Inferior parietal cortex (tissue), 1 donor: ENCODE measurements around the gene TESPA1.
A peak's percentile ranks its signal among the peaks of the same experiment; 100 is the strongest.

Experiments used
- DNase-seq: peaks from one replicate; pipeline ENCODE4 v3.0.0-alpha.2; 2016; ENCODE audit errors: extremely low spot score

TESPA1 gene

DNA sequence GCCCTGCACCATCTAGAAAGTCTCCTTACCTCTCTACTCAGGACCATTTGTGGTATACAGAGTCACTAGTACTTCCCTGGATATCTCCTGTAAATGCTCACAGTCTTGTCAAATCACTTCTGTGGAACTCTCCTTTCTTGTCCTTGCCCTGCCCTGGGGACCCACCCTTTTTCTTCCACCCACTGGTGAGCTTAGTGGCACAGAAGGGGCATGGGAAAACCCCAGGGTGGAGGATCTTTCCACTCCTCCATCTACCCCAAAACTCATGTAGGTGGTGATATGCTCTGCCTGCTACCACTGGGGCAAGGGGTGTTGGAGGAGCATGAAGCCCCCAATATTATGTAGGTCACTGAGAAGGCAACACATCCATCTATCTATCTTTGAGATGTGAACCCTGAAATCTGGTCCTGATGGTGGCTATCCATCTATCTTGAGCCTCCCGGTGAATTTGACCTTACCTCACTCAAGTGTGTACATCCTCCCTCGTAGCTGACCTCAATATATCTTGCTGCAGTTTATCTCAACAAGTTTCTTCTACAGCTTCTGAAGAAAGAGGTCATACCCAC is 943 bp downstream of the TESPA1 start:
- no peak for DNase-seq

DNA sequence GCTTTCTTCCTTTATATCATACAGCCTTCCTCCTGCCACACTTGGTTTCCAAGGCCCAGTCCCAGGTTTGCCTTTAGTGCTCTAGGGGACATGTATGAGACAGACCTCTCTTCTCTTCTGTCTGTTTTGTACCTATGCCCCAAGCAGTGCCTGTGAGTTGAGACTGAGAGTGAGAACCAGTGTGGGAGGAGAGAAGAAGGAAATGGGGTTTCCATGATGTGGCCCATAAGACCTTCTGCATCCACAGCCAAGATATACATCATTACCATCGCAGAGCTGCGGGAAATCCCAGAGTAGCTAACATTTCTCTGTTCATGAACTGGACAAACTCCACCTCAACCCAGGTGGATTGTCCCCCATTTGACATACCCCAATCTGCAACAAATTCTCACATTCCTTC is 2.8 kb downstream of the TESPA1 start:
- DNase-seq: no peak

DNA sequence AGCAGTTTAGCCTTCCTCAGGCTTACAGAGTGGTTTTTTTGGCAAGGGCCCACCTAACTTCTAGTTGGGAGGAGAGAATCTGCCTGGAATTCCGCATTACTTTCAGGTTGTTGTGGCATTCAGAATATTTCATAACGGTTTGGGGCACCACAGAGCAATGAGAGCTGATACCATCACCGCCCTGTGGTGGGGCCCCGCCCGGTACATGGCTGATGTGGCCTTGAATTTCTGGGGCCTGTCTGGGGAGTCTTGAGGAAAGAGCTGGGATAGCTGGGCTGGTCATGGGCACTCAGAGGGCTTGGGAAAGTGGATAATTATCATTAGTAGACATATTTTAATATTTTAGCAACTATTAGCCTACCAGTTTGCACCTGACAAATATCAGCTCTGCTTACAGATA is 4.2 kb downstream of the TESPA1 start:
- DNase-seq: no peak

DNA sequence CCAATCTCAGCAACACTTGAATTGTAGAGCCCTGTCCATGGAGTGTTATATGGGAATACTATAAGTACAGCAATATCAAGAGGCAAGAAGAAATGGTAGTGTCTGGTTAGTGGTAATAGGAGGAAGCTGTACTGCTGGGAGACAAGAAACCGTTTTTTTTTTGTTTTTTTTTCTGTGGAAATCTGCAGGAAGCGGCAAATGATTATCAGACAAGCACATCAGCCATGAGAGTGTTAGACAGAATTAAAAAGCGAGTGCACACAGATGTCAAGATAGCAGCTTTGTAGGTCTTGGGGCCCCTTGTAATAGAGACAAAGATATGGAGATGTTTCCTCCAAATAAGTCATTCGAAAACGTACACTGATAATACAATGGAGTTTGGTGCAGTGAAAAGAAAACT is 6.7 kb downstream of the TESPA1 start:
- no peak for DNase-seq

DNA sequence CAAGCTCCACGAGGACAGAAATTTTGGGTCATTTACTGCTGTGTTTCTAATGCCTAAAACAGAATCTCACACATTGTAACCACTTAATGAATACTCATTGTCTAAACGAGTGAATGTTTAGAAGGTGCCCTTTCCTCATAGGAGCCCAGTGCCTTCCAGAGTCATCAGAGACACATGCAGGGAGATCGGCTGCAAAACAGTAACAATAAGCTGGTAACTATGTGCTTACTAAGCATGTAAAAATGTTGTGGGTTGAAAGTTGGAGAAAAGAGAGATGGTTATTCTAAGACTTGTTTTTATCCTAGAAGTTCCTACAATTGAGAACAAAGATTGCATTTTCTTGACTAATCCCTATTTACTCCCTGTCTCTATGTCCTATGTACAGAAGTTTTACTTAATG is 7.4 kb downstream of the TESPA1 start:
- no peak for DNase-seq

DNA sequence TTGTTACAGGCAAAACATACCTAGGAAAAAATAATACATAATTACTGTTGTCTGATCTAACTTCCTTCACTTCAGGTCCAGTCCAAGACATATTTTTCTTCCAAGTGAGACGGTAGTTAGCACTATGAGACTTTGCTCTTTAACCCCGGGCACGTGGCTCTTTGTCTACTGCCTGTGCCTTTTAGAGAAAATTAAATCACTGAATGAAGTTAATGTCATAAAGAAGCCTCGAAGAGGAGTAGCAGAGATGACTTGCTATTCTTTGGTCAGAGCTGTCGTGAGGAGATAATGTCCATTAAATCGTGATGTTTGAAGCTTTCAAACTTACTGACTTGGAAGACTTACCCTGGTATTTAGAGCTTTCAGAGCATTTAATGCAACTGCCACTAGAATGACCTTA is 8.7 kb downstream of the TESPA1 start:
- no peak for DNase-seq

DNA sequence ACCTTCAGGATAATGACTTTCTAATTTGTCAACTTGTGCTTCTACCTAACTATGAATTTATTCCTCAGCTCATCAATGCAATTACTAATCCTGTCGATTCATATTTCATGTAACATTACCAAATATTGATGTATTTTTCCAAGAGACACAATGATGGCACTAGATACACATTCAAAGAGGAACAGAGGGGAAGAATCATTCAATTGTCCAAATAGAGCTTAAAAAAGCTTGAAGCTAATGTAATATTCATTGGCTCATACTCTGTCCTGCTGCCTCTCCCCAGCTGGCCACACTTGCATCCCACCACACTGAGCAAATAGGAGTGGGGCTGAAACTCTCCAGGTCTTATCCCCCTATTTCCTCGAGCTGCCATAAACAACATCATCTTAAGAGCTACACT is 9.3 kb downstream of the TESPA1 start:
- no peak for DNase-seq

DNA sequence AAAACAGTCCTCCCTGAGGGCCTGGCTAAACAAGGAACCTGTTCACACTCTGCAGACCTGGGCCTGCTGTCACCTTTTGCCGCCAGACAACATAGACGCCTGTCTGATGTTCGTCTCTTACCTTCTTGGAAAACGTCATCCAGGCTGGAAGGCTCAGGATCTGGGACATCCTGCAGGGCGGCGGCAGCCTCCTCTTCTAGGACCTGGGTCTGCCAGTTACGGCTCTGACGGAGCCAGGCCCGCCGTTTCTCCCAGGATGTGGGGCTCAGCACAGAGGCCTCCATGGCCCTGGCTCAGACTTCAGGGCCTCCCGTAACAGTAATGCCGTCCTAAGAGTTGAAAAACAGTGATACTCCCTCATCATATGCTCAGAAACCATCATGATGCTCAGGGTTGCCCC is 10.3 kb downstream of the TESPA1 start:
- no peak for DNase-seq

DNA sequence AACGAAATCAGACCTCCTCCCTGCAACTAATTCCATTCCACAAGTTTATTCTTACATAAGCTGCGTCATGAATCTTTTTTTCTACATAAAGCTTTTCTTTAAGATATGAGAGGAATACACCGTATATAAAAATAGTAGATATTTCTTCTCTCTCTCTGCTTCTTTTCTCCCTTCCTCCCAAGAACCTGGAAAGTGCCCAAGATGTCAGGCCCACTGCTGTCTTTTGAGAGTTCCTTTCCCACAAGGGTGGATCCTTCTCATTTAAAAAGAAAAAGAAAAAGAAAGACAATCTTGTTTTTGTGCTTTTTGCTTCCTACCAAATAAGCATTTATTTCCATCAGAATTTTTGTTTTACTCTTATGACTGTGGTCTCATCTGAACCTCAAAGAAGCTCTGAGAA is 11.0 kb downstream of the TESPA1 start:
- no peak for DNase-seq

DNA sequence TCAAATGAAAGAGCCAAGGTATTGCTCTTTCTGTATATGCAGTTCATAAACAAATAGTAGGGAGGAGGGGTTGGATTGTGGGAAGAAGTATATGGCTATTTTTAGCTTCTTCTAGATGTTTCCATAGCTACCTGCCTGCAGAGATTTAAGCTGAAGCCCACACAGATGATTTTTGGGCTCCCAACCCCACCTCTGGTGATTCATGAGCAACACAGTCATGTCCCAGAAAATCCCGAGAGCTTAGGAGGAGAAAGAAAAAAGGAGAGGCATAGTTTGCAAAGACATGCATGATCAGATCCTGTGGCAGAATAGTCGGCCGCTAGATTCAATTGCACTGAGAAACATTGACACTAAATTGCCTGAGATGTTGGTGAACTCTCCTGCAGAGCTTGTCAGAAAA is 13.8 kb downstream of the TESPA1 start:
- no peak for DNase-seq

DNA sequence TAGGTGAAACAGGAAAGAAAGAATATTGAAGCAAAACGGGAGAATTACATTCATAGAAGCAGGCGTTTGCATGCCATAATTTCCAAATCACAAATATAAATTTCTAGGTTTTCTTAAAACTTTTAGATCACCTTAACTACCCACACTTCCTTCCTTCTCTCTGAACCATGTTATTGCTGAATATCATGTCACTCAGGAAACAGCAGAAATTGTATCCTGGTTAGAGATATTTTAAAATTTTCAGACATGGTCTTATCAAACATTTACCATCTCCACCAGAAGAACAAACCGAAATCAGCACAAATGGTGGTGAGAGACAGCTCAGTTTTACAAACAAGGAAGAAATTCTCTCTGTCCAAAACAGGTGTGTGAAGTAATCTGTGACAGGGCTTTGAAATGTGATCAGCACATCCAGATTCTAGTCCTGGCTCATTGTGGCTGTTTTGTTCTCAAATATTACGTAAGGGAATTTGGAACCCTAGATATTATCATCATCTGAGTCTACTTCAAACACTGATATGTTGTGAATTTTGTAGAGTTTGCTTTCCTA is 16.3 kb downstream of the TESPA1 start:
- no peak for DNase-seq

DNA sequence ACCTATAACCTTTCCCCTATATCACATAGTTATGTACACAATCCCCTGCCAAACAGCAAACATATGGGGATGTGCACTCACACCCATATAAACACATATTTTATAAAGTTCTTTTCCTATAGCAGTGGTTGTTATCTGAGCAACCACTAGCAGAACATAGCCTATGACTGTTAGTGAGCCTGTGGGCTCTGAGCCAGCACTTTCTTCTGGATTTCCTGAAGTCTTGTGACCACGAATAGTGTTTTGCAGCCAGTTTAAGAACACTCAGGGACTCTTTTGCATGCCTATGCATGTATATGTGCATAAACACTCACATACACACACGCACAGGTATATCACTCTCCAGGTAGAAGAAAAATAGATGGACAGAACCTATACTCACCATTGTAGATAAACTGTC is 17.1 kb downstream of the TESPA1 start:
- no peak for DNase-seq

DNA sequence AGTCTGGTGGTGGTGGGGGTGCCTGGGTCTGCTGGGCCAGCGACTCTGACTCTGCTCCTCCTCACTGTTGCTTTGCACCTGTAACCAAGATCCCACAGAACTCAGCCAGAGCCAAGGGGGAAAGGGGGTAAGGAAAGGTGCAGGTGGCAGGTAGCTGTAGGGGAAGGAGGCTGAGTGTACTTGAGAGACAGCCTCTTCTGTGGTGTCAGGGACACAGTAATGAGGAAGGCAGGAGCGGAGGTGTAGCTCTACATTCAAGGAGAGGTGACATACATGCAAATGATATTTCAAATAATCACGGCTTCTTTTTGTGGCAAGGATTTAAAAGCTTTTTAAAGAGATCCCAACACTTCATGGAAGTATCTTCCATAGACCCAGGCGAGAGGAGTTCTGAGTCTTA is 23.4 kb downstream of the TESPA1 start:
- DNase-seq: no peak

DNA sequence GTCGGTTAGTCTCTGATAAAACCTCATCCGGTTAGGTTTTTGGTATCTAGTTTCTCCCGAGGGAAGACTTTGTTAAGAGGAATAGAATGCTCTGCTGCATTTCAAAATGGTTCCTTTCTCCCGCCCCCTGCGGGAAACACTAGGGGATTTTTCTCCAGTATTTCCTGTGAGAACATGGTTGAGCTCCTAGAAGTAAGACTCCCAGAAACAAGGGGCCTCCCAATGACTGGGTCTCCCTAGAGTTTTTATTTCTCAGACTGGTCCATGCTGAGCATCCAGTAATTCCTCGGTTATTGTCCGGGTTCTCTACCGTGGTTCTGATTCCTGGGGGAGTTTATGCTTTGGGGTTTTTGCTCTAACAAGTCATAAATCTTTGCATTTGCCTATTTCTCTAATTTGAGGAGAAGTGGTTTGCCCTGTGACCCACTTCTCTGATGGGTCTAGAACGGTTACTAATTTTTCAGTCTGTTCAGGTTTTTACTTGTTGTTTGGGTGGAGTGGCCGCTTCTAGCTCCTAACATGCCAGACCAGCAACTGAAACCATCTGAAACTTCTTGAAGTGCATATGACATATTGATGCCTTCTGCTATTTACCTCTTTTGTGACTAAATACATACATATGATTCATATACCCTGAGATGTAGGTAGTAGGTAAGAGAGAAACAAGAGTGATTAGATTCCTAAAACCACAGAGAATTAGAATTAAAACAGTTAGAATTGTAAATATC is 25.1 kb downstream of the TESPA1 start:
- no peak for DNase-seq

DNA sequence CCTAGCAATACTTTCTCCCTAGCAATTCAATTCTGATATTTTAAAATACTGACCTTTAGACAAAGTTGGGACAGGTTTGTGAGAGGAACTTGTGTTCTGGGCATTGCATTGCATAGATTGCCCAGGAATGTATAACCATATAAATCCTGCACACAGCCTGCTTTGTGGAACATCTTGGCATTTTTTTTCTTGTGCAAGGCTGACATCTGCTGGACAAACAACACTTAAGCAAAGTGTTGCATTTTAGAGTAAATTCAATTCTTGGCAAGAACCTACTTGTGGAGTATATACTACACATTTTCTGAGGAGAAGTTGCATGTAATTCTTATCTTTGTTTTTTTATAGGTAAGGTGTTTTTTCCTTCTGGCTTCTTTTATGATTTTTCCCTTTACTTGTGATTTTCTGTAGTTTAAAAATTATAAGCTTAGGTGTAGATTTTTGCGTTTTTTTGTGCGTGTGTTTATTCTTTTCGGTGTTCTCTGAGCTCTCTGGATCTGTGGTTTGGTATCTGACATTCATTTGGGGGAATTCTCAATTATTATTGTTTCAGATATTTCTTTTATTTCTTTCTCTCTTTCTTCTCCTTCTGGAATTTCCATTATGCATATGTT is 26.4 kb downstream of the TESPA1 start:
- DNase-seq: peak; percentile 91

DNA sequence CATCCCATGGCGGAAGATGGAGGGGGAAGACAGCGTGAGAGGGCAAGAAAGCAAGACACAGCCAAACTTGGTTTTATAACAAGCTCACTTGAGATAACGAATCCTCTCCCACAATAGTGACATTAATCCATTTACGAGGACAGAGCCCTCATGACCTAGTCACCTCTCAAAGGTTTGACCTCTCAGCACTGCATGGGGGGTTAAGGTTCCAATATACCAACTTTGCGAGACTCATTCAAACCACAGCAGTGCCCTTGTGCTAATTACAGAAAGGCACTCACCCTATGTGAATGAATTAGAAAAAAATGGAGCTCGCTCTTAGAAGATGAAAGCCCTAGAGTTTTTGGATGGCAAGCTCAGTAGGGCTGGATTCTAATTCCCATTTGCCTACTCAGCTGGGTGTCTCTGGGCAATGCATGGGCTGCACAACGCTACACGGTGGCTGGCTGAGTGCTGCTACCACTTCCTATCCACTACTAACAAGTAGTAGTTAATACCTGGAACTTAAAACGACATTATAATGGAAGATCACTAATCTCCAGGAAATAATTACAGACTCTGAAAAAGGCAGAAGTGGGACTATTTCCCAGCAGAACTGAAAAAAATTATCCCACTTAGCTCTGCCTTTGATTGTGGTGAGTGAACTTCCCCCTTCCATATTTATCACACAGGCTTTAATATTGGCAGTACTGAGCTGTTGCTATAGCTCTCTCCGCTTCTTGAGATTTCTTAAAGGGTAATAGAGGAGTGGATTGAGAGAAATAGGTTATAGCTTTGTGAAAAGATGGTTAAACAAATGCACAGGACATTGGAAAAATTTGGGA is 27.5 kb downstream of the TESPA1 start:
- DNase-seq: no peak

DNA sequence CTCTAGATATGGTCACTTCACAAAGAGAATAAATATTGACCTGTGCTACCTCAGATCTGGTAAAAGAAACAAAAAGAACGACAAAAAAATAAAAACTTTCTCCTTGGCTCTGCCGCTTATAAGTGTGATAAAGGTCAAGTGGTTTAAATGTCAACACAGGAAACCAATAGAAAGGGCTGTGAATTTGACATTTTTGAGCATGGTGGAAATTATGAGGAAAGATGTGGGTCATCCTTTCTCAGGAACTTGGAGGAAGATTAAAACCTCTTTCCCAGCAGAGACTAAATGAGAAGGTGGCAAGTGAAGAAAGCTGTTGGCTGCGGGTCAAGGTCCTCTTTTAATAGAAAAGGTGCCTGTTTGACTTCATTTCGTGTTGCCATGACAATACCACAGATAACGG is 28.2 kb downstream of the TESPA1 start:
- DNase-seq: no peak

DNA sequence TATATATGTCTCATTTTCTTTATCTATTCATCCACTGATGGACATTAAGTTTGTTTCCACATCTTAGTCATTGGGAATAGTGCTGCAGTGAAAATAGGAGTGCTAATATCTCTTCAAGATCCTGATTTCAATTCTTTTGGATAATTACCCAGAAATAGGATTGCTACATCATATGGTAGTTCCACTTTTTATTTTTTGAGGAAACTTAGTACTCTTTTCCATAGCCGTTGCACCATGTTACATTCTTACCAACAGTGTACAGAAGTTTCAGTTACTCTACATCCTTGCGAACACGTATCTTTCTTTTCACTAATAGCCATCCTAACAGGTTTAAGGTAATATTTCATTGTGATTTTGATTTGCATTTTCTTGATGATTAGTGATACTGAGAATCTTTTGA is 29.8 kb downstream of the TESPA1 start:
- DNase-seq: no peak

DNA sequence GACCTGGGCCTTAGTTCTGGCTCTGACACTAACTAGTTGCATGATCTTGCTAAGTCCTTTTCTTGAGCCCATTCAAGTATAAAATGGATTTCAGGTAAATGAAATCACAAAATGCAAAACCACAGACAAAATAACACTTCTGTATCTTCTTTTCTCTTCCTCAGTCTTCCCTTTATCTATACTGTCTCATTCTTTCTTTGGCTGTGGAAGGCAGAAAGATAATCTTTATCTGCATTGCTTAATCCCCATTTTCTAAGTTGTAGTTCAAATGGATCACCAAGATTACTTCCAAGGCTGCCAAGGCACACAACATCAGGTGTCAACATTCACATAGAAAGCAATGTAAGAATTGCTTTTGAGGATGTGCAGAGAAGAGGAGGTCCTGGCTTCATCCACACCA is 30.3 kb downstream of the TESPA1 start:
- DNase-seq: no peak

DNA sequence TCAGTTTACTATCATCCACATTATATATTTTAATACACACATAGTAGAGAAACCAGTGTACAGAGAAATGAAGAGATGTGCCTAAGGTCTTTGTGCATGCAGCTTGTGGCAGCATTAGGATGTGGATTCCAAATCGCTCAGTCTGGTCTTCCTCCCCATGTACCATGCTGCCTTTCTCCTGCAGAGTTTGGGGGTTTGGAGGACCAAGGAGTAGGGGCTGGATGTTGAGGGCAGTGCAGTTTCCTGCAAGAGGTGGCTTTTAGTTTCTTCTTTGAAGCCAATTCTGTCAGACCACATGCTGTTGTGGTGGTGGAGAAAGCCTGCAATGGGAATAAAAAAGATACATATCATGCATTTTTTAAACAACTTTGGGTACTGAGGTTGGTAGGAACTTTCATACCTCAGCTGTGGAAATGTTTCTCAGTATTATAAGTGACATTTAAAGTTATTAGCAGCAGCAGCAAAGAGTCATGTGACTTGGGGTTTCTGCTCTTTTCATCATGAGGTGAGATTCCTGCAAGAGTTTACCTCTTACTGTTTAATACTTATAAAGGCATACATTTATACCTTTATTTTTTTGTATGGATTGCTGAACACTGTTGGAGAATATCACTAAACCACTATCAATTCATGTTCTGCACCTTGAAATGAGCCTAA is 34.4 kb downstream of the TESPA1 start:
- DNase-seq: no peak

DNA sequence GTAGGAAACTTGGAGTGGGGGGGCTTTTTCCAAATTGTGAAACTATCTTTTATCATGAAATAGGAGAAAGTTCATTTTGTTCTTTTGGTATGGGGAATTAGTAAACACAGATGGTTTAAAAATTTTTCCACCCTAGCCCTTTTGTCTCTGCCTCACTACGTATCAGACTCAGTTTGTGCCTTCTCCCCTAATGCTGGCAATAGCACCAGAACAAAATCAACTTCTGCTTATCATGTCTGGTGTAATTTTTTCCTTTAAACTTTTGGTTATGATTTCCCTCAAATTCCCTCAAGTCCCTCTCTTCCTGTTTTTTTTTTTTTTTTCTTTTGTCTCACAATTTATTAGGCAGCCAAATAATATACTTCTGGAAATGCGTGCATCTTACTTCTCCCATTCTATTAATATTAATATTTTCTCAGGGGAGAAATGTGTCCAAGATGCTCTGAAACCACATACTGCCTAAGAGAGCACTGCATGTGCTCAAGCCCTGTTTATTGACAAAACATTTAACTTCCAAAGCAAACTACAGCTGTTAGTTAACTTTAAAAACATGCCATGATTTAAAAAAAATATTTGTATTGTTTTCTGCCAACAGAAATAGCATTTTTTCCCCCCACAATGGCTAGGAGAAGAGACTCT is 35.4 kb downstream of the TESPA1 start:
- DNase-seq: no peak
